ENCODE results near the gene STMP1.

STMP1 gene

DNA sequence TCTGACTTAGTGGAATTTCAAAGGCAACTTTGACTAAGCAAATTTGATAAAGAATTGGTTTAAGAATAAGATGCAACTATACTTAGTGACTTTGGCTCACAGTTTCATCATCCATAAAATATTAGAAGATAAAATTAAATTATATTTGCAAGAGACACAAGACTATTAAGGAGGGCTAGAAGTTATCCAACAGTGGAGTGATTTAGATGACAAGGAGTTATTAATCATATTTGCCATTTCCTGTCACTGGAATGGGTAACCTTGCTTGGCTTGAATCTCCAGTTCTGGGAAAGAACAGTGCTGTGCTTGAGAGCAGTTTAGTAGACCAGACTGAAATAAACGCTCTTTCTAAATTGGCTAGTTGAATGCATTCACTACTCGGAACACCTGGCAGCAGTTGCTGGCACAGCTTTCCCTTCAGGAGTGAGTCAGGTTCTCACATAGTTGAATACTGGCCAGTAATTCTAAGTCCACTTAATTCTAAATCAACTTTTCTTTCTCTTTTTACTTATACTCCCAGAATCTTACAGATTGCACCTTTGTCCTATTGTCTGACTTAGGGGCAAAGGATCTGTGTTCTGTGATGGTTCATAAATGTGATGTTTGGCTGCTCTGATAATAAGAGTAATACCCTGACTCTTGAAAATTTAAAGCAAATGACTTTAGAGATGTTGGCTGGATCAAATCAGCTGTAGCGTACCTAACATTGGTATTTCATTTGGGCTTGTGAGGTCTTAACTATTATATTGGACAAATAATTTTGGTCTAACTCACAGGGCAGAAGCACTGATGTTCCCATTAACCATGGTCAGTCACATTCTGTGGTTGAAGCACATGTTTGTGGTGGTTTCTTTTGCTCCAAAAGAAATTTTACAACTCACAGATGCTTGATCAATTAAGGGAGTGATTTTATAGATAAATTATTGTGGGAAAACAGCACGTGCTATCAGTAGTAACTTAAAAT is 16.6 kb downstream of the STMP1 start:
- H3K27me3 ChIP-seq (ENCODE audit: control insufficient read depth in 2 of 2, insufficient read depth in 2 of 2, low read length in 2 of 2) = no peaks in the 10 kb centered on the region
- no peak overlapping the region for H3K27ac ChIP-seq (ENCODE audit: low read depth in 2 of 2, low read length in 2 of 2)
- H3K36me3 ChIP-seq (ENCODE audit: control insufficient read depth in 2 of 2, insufficient read depth in 2 of 2, low read length in 2 of 2) = peaks cover 3 to 14% of the 10 kb centered on the region in 2 donors
- H3K4me3 ChIP-seq (ENCODE audit: low read length in 2 of 2) = no peak overlapping the region
- no peaks in the 10 kb centered on the region for H3K9me3 ChIP-seq (ENCODE audit: control insufficient read depth in 2 of 2, low read length in 2 of 2)
- H3K9ac ChIP-seq (ENCODE audit: low read depth in 1 of 2, low read length in 2 of 2) = no peak overlapping the region
- H3K4me1 ChIP-seq (ENCODE audit: control insufficient read depth in 2 of 2, insufficient read depth in 2 of 2, low read length in 2 of 2) = no peaks in the 10 kb centered on the region

DNA sequence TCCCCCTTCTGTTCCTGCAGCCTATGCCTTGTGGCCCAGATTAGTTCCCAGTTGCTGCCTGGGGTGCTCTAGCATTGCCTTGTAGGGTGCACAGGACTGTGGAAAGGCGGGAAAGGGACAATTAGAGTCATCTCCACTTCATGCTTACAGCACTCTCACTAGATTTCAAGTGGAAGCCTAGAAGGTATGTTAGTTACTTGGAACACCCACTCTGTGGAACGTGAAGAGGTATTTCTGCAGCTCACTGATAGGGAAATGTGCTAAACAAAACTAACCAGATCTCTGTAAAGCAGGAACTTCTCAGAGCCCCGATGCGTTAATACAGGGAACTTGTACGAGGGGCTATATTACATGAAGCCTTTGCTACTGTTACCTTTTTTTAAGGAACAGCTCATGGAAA is 19.4 kb downstream of the STMP1 start:
- Histone ChIP-seq H3K4me3 (ENCODE audit: low read length in 2 of 2) (no peak overlapping the region), H3K4me1 (ENCODE audit: control insufficient read depth in 2 of 2, insufficient read depth in 2 of 2, low read length in 2 of 2) (no peaks in the 10 kb centered on the region)

DNA sequence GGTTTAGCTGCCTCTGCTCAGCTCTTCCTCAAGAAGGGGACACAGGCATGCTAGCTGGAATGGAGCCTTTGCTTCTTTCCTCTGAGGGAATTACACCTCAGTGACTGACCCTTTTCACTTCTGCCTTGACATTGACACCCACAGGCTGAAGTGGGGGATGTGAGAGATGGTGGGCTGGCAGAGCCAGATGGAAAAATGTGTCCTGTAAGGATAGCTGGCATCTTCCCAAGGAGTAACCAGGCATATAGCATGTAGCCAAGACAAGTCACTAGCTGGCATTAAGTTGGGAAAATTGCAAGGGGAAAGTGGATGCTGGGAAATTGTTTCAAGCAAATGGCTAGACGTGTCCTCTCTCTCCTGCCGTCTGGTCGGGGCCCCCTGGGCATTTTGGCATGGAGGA is 19.9 kb downstream of the STMP1 start:
- H3K4me3 ChIP-seq (ENCODE audit: low read length in 2 of 2) = no peak overlapping the region
- no peaks in the 10 kb centered on the region for H3K27me3 ChIP-seq (ENCODE audit: control insufficient read depth in 2 of 2, insufficient read depth in 2 of 2, low read length in 2 of 2)
- H3K9me3 ChIP-seq (ENCODE audit: control insufficient read depth in 2 of 2, low read length in 2 of 2) = no peaks in the 10 kb centered on the region
- no peak overlapping the region for H3K9ac ChIP-seq (ENCODE audit: low read depth in 1 of 2, low read length in 2 of 2)
- H3K4me1 ChIP-seq (ENCODE audit: control insufficient read depth in 2 of 2, insufficient read depth in 2 of 2, low read length in 2 of 2) = no peaks in the 10 kb centered on the region
- peaks cover 0 to 6% of the 10 kb centered on the region in 2 donors for H3K36me3 ChIP-seq (ENCODE audit: control insufficient read depth in 2 of 2, insufficient read depth in 2 of 2, low read length in 2 of 2)
- H3K27ac ChIP-seq (ENCODE audit: low read depth in 2 of 2, low read length in 2 of 2) = no peak overlapping the region

More for the DNA sequence above, 19.4 kb downstream of the STMP1 start:
- Histone ChIP-seq H3K9me3 (ENCODE audit: control insufficient read depth in 2 of 2, low read length in 2 of 2) (no peaks in the 10 kb centered on the region), H3K9ac (ENCODE audit: low read depth in 1 of 2, low read length in 2 of 2) (no peak overlapping the region), H3K36me3 (ENCODE audit: control insufficient read depth in 2 of 2, insufficient read depth in 2 of 2, low read length in 2 of 2) (peaks cover 0 to 8% of the 10 kb centered on the region in 2 donors), H3K27me3 (ENCODE audit: control insufficient read depth in 2 of 2, insufficient read depth in 2 of 2, low read length in 2 of 2) (no peaks in the 10 kb centered on the region), H3K27ac (ENCODE audit: low read depth in 2 of 2, low read length in 2 of 2) (no peak overlapping the region)

DNA sequence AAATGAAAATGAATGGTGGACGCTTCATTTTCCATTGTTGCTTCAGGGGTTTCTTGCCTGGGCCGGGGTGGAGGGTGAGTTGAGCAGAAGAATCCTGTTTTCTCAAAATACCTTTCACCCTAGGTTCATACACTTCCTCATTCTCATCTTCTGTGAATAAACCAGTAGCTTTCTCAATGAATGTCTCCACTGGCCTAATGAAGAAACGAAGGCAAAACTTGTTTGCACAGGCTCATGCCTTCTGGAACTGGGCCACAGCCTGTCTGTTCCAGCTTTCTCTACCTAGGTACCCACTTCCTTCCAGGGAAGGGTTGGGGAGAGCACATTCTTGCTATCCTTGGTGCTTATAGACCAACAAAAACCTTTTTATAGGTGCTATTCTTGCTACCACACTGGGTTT is 21.3 kb downstream of the STMP1 start:
- Histone ChIP-seq H3K27me3 (ENCODE audit: control insufficient read depth in 2 of 2, insufficient read depth in 2 of 2, low read length in 2 of 2) (no peaks in the 10 kb centered on the region), H3K36me3 (ENCODE audit: control insufficient read depth in 2 of 2, insufficient read depth in 2 of 2, low read length in 2 of 2) (peaks cover 0 to 3% of the 10 kb centered on the region in 2 donors), H3K9me3 (ENCODE audit: control insufficient read depth in 2 of 2, low read length in 2 of 2) (no peaks in the 10 kb centered on the region), H3K27ac (ENCODE audit: low read depth in 2 of 2, low read length in 2 of 2) (no peak overlapping the region), H3K4me1 (ENCODE audit: control insufficient read depth in 2 of 2, insufficient read depth in 2 of 2, low read length in 2 of 2) (no peaks in the 10 kb centered on the region), H3K4me3 (ENCODE audit: low read length in 2 of 2) (no peak overlapping the region), H3K9ac (ENCODE audit: low read depth in 1 of 2, low read length in 2 of 2) (no peak overlapping the region)

DNA sequence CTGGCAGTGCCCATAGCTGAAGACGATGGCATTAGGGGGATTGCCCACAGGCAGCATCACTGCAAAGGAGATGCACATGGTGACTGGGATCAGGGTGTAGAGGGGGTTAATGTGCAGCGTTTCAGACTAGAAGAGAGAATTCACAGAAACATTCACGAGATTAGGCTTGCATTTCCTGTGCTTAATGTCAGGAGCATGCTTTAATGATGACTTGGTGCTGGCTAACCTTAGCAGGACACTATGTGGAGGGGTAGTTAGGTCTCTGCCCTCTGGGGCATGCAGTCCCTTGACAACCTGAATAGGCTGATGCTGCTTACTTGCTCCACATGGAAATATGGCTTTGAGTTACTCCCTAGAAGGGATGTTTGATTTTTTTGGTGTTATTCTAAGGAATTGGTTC is 21.8 kb downstream of the STMP1 start:
- H3K36me3 ChIP-seq (ENCODE audit: control insufficient read depth in 2 of 2, insufficient read depth in 2 of 2, low read length in 2 of 2) = peaks cover 0 to 3% of the 10 kb centered on the region in 2 donors
- no peak overlapping the region for H3K27ac ChIP-seq (ENCODE audit: low read depth in 2 of 2, low read length in 2 of 2)
- H3K27me3 ChIP-seq (ENCODE audit: control insufficient read depth in 2 of 2, insufficient read depth in 2 of 2, low read length in 2 of 2) = no peaks in the 10 kb centered on the region
- no peak overlapping the region for H3K4me3 ChIP-seq (ENCODE audit: low read length in 2 of 2)
- H3K4me1 ChIP-seq (ENCODE audit: control insufficient read depth in 2 of 2, insufficient read depth in 2 of 2, low read length in 2 of 2) = no peaks in the 10 kb centered on the region
- no peaks in the 10 kb centered on the region for H3K9me3 ChIP-seq (ENCODE audit: control insufficient read depth in 2 of 2, low read length in 2 of 2)
- H3K9ac ChIP-seq (ENCODE audit: low read depth in 1 of 2, low read length in 2 of 2) = no peak overlapping the region

DNA sequence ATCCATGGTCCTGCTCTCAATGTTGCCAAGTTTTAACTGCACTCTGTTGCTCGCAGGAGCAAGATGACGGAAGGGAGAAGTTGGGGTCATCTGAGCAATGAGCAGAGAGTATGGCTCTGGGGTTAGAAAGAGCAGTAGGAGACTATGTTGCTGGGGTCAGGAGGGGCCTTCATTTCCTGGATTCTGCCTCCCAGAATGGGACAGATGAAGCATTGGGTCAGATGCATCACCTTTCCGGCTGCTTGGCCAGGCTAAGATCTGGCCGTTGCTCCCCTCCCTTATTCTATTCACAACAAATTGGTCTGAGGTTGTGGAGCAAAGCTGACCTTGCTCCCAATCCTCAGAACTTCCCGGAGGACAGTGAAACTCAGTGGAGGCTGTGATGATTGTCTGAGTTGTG is 22.4 kb downstream of the STMP1 start:
- Histone ChIP-seq H3K9me3 (ENCODE audit: control insufficient read depth in 2 of 2, low read length in 2 of 2) (no peaks in the 10 kb centered on the region), H3K27ac (ENCODE audit: low read depth in 2 of 2, low read length in 2 of 2) (no peak overlapping the region)

DNA sequence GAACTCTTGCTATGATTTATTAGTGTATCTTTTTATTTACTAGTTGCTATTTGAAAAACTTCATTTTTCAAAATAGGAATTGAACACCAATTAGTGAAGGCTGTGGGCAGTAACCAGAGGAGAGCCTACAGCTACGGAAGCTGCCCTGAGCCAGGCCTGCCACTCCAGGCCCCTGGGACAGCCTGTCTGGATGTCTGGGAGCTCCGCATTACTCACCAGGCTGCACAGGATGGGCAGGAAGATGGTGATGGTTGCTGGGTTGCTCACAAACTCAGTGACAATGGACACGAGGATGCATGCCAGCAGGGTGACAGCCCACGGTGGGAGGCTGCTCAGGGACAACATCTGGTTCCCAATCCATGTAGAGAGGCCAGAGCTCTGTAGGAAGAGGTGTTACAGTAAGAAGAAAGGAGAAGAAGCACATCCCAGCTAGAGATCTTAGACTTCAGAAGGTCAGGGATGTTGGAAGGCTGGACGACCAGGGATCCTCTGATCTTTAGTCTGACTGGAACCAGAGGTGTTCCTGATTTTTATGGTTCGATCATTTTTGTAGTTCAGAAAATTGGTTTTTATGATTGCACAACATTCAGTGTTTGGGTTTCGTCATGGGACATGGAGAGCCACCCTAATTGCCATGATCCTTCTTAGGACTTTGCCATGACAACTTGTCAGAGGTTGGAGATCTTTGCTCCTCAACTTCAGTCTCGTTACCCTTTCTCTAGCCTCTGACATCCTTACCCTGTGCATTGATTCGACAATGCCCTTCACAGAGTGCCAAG is 23.2 kb downstream of the STMP1 start:
- no peaks in the 10 kb centered on the region for H3K9me3 ChIP-seq (ENCODE audit: control insufficient read depth in 2 of 2, low read length in 2 of 2)
- no peaks in the 10 kb centered on the region for H3K27me3 ChIP-seq (ENCODE audit: control insufficient read depth in 2 of 2, insufficient read depth in 2 of 2, low read length in 2 of 2)
- no peak overlapping the region for H3K9ac ChIP-seq (ENCODE audit: low read depth in 1 of 2, low read length in 2 of 2)
- no peak overlapping the region for H3K27ac ChIP-seq (ENCODE audit: low read depth in 2 of 2, low read length in 2 of 2)
- no peak overlapping the region for H3K4me3 ChIP-seq (ENCODE audit: low read length in 2 of 2)
- no peaks in the 10 kb centered on the region for H3K4me1 ChIP-seq (ENCODE audit: control insufficient read depth in 2 of 2, insufficient read depth in 2 of 2, low read length in 2 of 2)
- H3K36me3 ChIP-seq (ENCODE audit: control insufficient read depth in 2 of 2, insufficient read depth in 2 of 2, low read length in 2 of 2) = peaks cover 0 to 5% of the 10 kb centered on the region in 2 donors

More for the DNA sequence above, 22.4 kb downstream of the STMP1 start:
- peaks cover 0 to 5% of the 10 kb centered on the region in 2 donors for H3K36me3 ChIP-seq (ENCODE audit: control insufficient read depth in 2 of 2, insufficient read depth in 2 of 2, low read length in 2 of 2)
- no peak overlapping the region for H3K4me3 ChIP-seq (ENCODE audit: low read length in 2 of 2)
- no peak overlapping the region for H3K9ac ChIP-seq (ENCODE audit: low read depth in 1 of 2, low read length in 2 of 2)
- no peaks in the 10 kb centered on the region for H3K4me1 ChIP-seq (ENCODE audit: control insufficient read depth in 2 of 2, insufficient read depth in 2 of 2, low read length in 2 of 2)
- no peaks in the 10 kb centered on the region for H3K27me3 ChIP-seq (ENCODE audit: control insufficient read depth in 2 of 2, insufficient read depth in 2 of 2, low read length in 2 of 2)

DNA sequence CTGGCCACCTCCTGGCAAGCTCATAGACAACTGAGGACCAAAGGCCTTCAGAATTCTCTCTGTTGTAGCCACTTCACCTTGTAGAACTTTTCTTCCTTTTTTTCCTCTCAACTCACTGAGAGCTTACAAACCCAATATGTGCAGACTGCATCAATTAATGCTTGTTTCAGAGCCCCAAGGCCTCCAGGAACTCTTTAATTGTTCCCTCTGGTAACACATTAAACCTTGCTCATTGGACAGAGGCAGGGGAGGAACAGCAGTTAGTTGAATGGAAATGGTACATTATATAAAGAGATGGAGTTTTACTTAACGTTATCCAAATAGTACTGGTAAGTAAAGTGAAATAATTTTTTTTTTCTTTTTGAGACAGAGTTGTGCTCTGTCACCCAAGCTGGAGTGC is 25.2 kb downstream of the STMP1 start:
- Histone ChIP-seq H3K9me3 (ENCODE audit: control insufficient read depth in 2 of 2, low read length in 2 of 2) (no peaks in the 10 kb centered on the region), H3K36me3 (ENCODE audit: control insufficient read depth in 2 of 2, insufficient read depth in 2 of 2, low read length in 2 of 2) (peaks cover 2 to 5% of the 10 kb centered on the region in 2 donors)

DNA sequence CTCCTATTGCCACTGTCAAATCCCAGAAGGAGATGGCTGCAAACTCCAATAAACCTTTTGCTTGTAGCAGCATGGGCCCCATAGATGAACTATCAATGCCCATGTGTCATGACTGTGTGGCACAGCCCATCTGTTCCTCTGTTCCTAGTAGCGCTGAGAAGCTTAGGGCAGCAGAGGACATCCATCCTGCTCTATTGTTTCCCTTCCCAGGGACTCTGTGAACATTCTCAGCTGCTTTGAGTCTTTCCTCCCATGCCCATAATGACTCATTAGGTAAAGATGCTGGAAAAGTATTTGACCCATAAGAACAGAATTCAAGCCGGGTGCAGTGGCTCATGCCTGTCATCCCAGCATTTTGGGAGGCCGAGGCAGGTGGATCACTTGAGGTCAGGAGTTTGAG is 28.3 kb downstream of the STMP1 start:
- H3K9ac ChIP-seq (ENCODE audit: low read depth in 1 of 2, low read length in 2 of 2) = no peak overlapping the region
- peaks cover 2 to 5% of the 10 kb centered on the region in 2 donors for H3K36me3 ChIP-seq (ENCODE audit: control insufficient read depth in 2 of 2, insufficient read depth in 2 of 2, low read length in 2 of 2)
- no peaks in the 10 kb centered on the region for H3K27me3 ChIP-seq (ENCODE audit: control insufficient read depth in 2 of 2, insufficient read depth in 2 of 2, low read length in 2 of 2)

More for the DNA sequence above, 25.2 kb downstream of the STMP1 start:
- Histone ChIP-seq H3K9ac (ENCODE audit: low read depth in 1 of 2, low read length in 2 of 2) (no peak overlapping the region), H3K4me1 (ENCODE audit: control insufficient read depth in 2 of 2, insufficient read depth in 2 of 2, low read length in 2 of 2) (no peaks in the 10 kb centered on the region), H3K27ac (ENCODE audit: low read depth in 2 of 2, low read length in 2 of 2) (no peak overlapping the region), H3K27me3 (ENCODE audit: control insufficient read depth in 2 of 2, insufficient read depth in 2 of 2, low read length in 2 of 2) (no peaks in the 10 kb centered on the region), H3K4me3 (ENCODE audit: low read length in 2 of 2) (no peak overlapping the region)

DNA sequence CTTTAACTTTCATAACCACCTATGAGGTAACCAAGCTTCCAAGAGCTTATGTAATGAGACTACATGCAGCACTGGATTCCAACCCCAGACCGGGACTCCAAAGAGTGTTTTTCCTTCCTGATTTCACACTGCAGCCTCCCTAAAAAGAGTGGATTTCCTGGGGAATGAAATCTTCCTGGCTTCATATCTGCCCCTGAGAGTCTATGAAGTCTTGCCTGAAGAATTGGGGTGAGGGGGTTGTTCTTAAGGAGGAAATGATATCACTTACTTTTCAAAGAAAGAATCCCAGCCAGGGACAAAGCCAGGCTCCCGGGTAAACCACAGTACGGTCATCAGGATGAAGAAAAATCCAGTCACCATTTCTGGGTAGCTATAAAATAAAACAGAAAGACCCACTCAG is 29.7 kb downstream of the STMP1 start:
- Histone ChIP-seq H3K27me3 (ENCODE audit: control insufficient read depth in 2 of 2, insufficient read depth in 2 of 2, low read length in 2 of 2) (no peaks in the 10 kb centered on the region), H3K4me1 (ENCODE audit: control insufficient read depth in 2 of 2, insufficient read depth in 2 of 2, low read length in 2 of 2) (no peaks in the 10 kb centered on the region), H3K4me3 (ENCODE audit: low read length in 2 of 2) (no peak overlapping the region), H3K27ac (ENCODE audit: low read depth in 2 of 2, low read length in 2 of 2) (no peak overlapping the region), H3K36me3 (ENCODE audit: control insufficient read depth in 2 of 2, insufficient read depth in 2 of 2, low read length in 2 of 2) (peaks cover 2% of the 10 kb centered on the region in 2 donors), H3K9me3 (ENCODE audit: control insufficient read depth in 2 of 2, low read length in 2 of 2) (no peaks in the 10 kb centered on the region), H3K9ac (ENCODE audit: low read depth in 1 of 2, low read length in 2 of 2) (no peak overlapping the region)

More for the DNA sequence above, 28.3 kb downstream of the STMP1 start:
- no peak overlapping the region for H3K4me3 ChIP-seq (ENCODE audit: low read length in 2 of 2)
- H3K4me1 ChIP-seq (ENCODE audit: control insufficient read depth in 2 of 2, insufficient read depth in 2 of 2, low read length in 2 of 2) = no peaks in the 10 kb centered on the region
- no peak overlapping the region for H3K27ac ChIP-seq (ENCODE audit: low read depth in 2 of 2, low read length in 2 of 2)
- no peaks in the 10 kb centered on the region for H3K9me3 ChIP-seq (ENCODE audit: control insufficient read depth in 2 of 2, low read length in 2 of 2)

All from mucosa of rectum (tissue), 2 donors.